Measurements from ENCODE around the gene THADA.

Gene THADA

DNA sequence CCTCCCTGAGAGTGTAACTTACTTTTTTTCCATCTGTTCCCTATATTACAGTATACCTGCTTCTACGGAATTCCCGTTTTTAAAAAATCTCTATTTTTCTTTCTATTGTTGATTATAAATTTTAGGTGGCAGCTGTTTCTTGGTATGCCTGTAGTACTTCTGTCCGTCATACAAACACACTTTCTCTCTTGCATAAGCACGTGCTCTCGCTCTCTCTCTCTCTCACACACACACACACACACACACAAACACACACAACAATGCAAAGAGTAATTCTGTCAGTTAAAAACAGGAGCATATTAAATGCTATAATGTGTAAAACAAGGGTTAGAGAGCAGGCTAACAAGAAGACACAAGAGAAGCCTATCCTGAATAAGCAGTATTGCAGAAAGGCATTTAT, 140.5 kb downstream of the THADA start:
- TF ChIP-seq, protein P1, sequence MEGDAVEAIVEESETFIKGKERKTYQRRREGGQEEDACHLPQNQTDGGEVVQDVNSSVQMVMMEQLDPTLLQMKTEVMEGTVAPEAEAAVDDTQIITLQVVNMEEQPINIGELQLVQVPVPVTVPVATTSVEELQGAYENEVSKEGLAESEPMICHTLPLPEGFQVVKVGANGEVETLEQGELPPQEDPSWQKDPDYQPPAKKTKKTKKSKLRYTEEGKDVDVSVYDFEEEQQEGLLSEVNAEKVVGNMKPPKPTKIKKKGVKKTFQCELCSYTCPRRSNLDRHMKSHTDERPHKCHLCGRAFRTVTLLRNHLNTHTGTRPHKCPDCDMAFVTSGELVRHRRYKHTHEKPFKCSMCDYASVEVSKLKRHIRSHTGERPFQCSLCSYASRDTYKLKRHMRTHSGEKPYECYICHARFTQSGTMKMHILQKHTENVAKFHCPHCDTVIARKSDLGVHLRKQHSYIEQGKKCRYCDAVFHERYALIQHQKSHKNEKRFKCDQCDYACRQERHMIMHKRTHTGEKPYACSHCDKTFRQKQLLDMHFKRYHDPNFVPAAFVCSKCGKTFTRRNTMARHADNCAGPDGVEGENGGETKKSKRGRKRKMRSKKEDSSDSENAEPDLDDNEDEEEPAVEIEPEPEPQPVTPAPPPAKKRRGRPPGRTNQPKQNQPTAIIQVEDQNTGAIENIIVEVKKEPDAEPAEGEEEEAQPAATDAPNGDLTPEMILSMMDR (IDR thresholded peaks at IDR 0.05; ENCODE audit: low read depth, low read length), result no peak
- H3K4me3 ChIP-seq (ENCODE audit: low read depth, low read length), result no peak overlapping the region

GRCh38 chr2:43454791-43455190, 141.0 kb downstream of the THADA start:
- TF ChIP-seq, protein P1 (IDR thresholded peaks at IDR 0.05; ENCODE audit: low read depth, low read length), result no peak

DNA sequence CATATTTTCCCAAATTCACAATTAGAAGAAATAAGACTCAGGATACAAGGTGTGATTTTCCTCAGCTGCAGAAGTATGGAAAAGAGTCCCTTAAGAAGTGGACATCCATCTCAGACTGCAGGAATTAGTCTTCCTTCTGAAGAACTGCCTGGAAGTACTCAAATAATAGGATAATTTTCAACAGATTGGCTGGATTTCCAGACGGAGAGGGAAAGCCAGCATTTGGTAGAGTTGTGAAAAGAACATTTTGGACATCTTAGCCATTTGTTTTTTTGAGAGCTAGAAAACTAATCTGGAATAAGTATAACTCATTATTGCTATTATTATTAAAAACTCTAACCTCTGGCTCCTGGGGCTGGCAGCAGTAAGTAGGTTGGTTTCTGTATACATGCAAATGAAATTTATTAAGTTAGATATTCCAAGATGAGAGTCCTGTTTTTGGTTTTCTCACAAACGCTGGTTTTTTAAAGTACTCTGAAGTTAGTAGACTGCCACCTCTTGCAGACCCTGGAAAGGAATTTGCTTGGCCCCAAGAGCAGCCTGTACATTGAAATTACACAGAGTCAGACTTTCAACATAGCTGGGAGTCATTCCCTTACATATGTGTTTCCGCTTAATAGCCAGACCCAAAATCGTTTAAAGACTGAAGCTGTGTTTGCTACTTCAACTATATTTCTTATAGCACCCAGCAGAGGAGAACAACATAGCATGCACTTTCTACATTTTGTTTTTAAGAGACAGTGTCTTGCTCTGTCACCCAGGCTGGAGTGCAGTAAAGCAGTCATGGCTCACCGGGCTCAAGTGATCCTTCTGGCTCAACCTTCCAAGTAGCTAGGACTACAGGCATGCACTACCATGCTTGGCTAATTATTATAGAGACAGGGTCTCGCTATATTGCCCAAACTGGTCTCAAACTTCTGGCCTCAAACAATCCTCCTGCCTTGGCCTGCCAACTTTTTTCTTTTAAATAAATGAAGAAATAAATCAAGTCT, 142.4 kb downstream of the THADA start:
- no peak overlapping the region for H3K4me3 ChIP-seq (ENCODE audit: low read depth, low read length)
- TF ChIP-seq, protein P1 (IDR thresholded peaks at IDR 0.05; ENCODE audit: low read depth, low read length), result no peak

More at GRCh38 chr2:43454791-43455190, 141.0 kb downstream of the THADA start:
- no peak overlapping the region for H3K4me3 ChIP-seq (ENCODE audit: low read depth, low read length)

DNA sequence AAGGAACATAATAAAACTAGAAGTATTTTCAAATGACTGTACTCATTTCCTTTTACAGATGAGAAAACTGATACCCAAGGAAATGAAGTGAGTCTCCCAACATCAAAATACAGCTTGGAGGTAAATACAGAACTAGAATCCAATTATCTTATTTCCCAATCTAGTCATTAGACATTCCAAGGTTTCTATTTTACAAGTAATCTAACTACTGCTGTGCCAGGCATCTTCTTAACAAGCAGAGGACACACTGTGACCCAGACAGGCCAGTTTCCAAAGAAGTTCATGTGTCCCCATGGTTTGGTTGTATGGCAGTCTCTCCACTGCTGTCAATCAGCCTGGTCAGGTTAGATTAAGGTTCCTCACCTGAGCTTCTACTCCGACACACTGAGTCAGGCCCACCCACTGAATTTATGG, 143.5 kb downstream of the THADA start:
- H3K4me3 ChIP-seq (ENCODE audit: low read depth, low read length), result no peak overlapping the region
- TF ChIP-seq, protein P1 (IDR thresholded peaks at IDR 0.05; ENCODE audit: low read depth, low read length), result no peak

- TF ChIP-seq, protein P1 (IDR thresholded peaks at IDR 0.05; ENCODE audit: low read depth, low read length), result no peak
- no peak overlapping the region for H3K4me3 ChIP-seq (ENCODE audit: low read depth, low read length)
Measured at GRCh38 chr2:43450617-43451016, 145.2 kb downstream of the THADA start.

- no peak overlapping the region for H3K4me3 ChIP-seq (ENCODE audit: low read depth, low read length)
- TF ChIP-seq, protein P1 (IDR thresholded peaks at IDR 0.05; ENCODE audit: low read depth, low read length), result no peak
Measured at GRCh38 chr2:43448822-43449110, 147.1 kb downstream of the THADA start.
